DND-41 (cell line): Measurements from ENCODE around the gene PHKG2.

ENCODE experiments used
- ATAC-seq: fragments of 200-7000 bp; cut with Tn5 transposase; 3 replicates; pipeline ENCODE4 v1.9.1; 2021; ENCODE audit warnings: low read depth; ENCODE audit not compliant: insufficient read depth
- DNase-seq: peaks from one replicate; pipeline ENCODE4 v3.0.0-alpha.2; 2020
- H2AFZ ChIP-seq: 2 replicates; pipeline ENCODE4 v1.6.0; 2012; ENCODE audit warnings: low read depth, low read length
- H3K27ac ChIP-seq: 2 replicates; pipeline ENCODE4 v1.5.1; 2012; ENCODE audit warnings: low read length, inconsistent platforms
- H3K27me3 ChIP-seq: fragments of 200-600 bp; sonication (generic); 2 replicates; pipeline ENCODE4 v1.6.0; 2012; ENCODE audit warnings: low read length, mild to moderate bottlenecking, inconsistent platforms; ENCODE audit not compliant: insufficient read depth, poor library complexity
- H3K36me3 ChIP-seq: 2 replicates; pipeline ENCODE4 v1.5.1; 2012; ENCODE audit warnings: low read length, inconsistent platforms; ENCODE audit not compliant: insufficient read depth
- H3K4me1 ChIP-seq: 2 replicates; pipeline ENCODE4 v1.5.1; 2012; ENCODE audit warnings: mild to moderate bottlenecking, low read length; ENCODE audit not compliant: insufficient read depth
- H3K4me2 ChIP-seq: 2 replicates; pipeline ENCODE4 v1.6.0; 2012; ENCODE audit warnings: mild to moderate bottlenecking, moderate library complexity, low read length, inconsistent platforms; ENCODE audit not compliant: insufficient read depth
- H3K4me3 ChIP-seq, 2 experiments: fragments of 200-600 bp in 1 of 2; shearing (Covaris generic) in 1 of 2; 2 replicates each; pipeline ENCODE4 v1.5.1; 2012 to 2016; ENCODE audit warnings: inconsistent platforms in 2 of 2, low read length in 2 of 2, mild to moderate bottlenecking in 2 of 2, low read depth in 1 of 2, moderate library complexity in 1 of 2
- H3K79me2 ChIP-seq: 2 replicates; pipeline ENCODE4 v1.6.0; 2012; ENCODE audit warnings: low read length, inconsistent platforms; ENCODE audit not compliant: insufficient read depth
- H3K9ac ChIP-seq: 2 replicates; pipeline ENCODE4 v1.6.0; 2012; ENCODE audit warnings: low read depth, mild to moderate bottlenecking, inconsistent platforms, low read length, moderate library complexity
- H3K9me3 ChIP-seq: 2 replicates; pipeline ENCODE4 v1.5.1; 2012; ENCODE audit warnings: low read length, moderate library complexity, mild to moderate bottlenecking, inconsistent platforms; ENCODE audit not compliant: insufficient read depth, severe bottlenecking
- H4K20me1 ChIP-seq: 2 replicates; pipeline ENCODE4 v1.6.0; 2012; ENCODE audit warnings: low read length; ENCODE audit not compliant: insufficient read depth
- CTCF ChIP-seq: IDR thresholded peaks from 2 replicates; pipeline ENCODE4 v1.5.1; 2012; ENCODE audit warnings: borderline replicate concordance, low read length, moderate library complexity, mild to moderate bottlenecking; ENCODE audit not compliant: poor library complexity, severe bottlenecking; ENCODE audit errors: extremely low read depth
- EZH2 ChIP-seq: IDR thresholded peaks from 3 replicates; pipeline ENCODE4 v1.6.1; 2012; ENCODE audit warnings: borderline replicate concordance, low read depth, mild to moderate bottlenecking, moderate library complexity, low read length, inconsistent platforms; ENCODE audit not compliant: severe bottlenecking

Gene PHKG2

GRCh38 chr16:30775392-30776188 lies 27.4 kb downstream of the PHKG2 start:
- H3K27me3 ChIP-seq: no peaks in the 10 kb centered on the region
- peak overlapping the region; percentile 79 to 94 for H3K4me3 ChIP-seq
- H3K27ac ChIP-seq: peak overlapping the region; percentile 74
- no peaks in the 10 kb centered on the region for H3K9me3 ChIP-seq
- H3K4me1 ChIP-seq: peaks cover 25% of the 10 kb centered on the region
- ATAC-seq (peak; percentile 88), DNase-seq (peak; percentile 83)
- H3K9ac ChIP-seq: peak overlapping the region; percentile 82
- peak overlapping the region; percentile 76 for H2AFZ ChIP-seq
- H4K20me1 ChIP-seq: peaks cover 21% of the 10 kb centered on the region
- peaks cover 15% of the 10 kb centered on the region for H3K79me2 ChIP-seq
- peaks cover 42% of the 10 kb centered on the region for H3K36me3 ChIP-seq
- TF ChIP-seq EZH2 (peak; percentile 40), CTCF (no peak)
- H3K4me2 ChIP-seq: peak overlapping the region; percentile 94

GRCh38 chr16:30777591-30778297 lies 29.5 kb downstream of the PHKG2 start:
- Histone ChIP-seq H3K4me2 (peak overlapping the region; percentile 94; the same call in 1 of the 2 replicates), H3K4me3 (no peak overlapping the region), H3K4me1 (peaks cover 25% of the 10 kb centered on the region), H3K9ac (no peak overlapping the region), H3K36me3 (peaks cover 34% of the 10 kb centered on the region), H3K27ac (0 out of 2 replicates have a peak overlapping the region, but pooled peaks have one; percentile 12), H3K27me3 (no peaks in the 10 kb centered on the region), H3K79me2 (peaks cover 15% of the 10 kb centered on the region), H2AFZ (no peak overlapping the region), H3K9me3 (no peaks in the 10 kb centered on the region), H4K20me1 (peaks cover 15% of the 10 kb centered on the region)
- ATAC-seq (no peak), DNase-seq (no peak)
- TF ChIP-seq CTCF: no peak
- TF ChIP-seq EZH2: no peak

- Histone ChIP-seq H3K27me3 (no peaks in the 10 kb centered on the region), H3K9ac (no peak overlapping the region), H3K9me3 (no peaks in the 10 kb centered on the region), H2AFZ (no peak overlapping the region), H3K27ac (no peak overlapping the region), H3K4me2 (no peak overlapping the region), H3K4me1 (peaks cover 25% of the 10 kb centered on the region), H3K4me3 (no peak overlapping the region), H4K20me1 (peaks cover 5% of the 10 kb centered on the region), H3K79me2 (peaks cover 15% of the 10 kb centered on the region), H3K36me3 (peaks cover 34% of the 10 kb centered on the region)
- ATAC-seq: no peak
- DNase-seq: no peak
- TF ChIP-seq CTCF (no peak), EZH2 (no peak)
These were observed 30.5 kb downstream of the PHKG2 start for GRCh38 chr16:30778549-30779244.
